Lower lobe of right lung (tissue), 2 donors: ENCODE data around the gene TMC6. TPM values are rescaled to one million over a fixed set of nuclear protein-coding genes. Genes with fewer than 3 reads are reported as not detected.

Experiments
- ATAC-seq, 2 donors: fragments of 200-7000 bp; cut with Tn5 transposase; one replicate each; pipeline ENCODE4 v1.9.1; 2020 to 2022; ENCODE audit warnings: mild to moderate bottlenecking in 2 of 2, moderate library complexity in 2 of 2
- DNase-seq: peaks from one replicate; pipeline ENCODE4 v3.0.0-alpha.2; 2020
- H3K27ac ChIP-seq: fragments of 200-600 bp; one replicate; pipeline ENCODE4 v1.8.0; 2022
- H3K27me3 ChIP-seq: fragments of 200-600 bp; one replicate; pipeline ENCODE4 v1.8.0; 2022; ENCODE audit warnings: low read depth
- H3K36me3 ChIP-seq: fragments of 200-600 bp; one replicate; pipeline ENCODE4 v1.8.0; 2022; ENCODE audit warnings: mild to moderate bottlenecking
- H3K4me1 ChIP-seq: fragments of 200-600 bp; one replicate; pipeline ENCODE4 v1.8.0; 2022
- H3K4me3 ChIP-seq: fragments of 200-600 bp; one replicate; pipeline ENCODE4 v1.8.0; 2022; ENCODE audit warnings: mild to moderate bottlenecking
- H3K9me3 ChIP-seq: fragments of 200-600 bp; one replicate; pipeline ENCODE4 v1.8.0; 2022
- intact Hi-C: fragments of 100-400 bp; cut with DNase I; formaldehyde crosslinking; loops from one replicate; pipeline ENCODE4 v1.11.0; 2022
- total RNA-seq: library from RNA; stranded (reverse); fragmentation: NEBNext Ultra II Directional; extraction: Animal tissue kit (Norgen Biotek cat#: 25700); gene quantifications from one replicate; pipeline ENCODE4 v1.2.1, GENCODE V29; 2021
- TF ChIP-seq, protein P1 (sequence below): fragments of 200-600 bp; IDR thresholded peaks from one replicate; pipeline ENCODE4 v1.8.0; 2022; ENCODE audit warnings: antibody characterized with exemption, mild to moderate bottlenecking
- donor health status: DM: no; HTN: yes; CAD: no; lungs with severe emphysema.

TMC6 gene
- total RNA-seq, 1 donor from 2014 or later, result 173 TPM

DNA sequence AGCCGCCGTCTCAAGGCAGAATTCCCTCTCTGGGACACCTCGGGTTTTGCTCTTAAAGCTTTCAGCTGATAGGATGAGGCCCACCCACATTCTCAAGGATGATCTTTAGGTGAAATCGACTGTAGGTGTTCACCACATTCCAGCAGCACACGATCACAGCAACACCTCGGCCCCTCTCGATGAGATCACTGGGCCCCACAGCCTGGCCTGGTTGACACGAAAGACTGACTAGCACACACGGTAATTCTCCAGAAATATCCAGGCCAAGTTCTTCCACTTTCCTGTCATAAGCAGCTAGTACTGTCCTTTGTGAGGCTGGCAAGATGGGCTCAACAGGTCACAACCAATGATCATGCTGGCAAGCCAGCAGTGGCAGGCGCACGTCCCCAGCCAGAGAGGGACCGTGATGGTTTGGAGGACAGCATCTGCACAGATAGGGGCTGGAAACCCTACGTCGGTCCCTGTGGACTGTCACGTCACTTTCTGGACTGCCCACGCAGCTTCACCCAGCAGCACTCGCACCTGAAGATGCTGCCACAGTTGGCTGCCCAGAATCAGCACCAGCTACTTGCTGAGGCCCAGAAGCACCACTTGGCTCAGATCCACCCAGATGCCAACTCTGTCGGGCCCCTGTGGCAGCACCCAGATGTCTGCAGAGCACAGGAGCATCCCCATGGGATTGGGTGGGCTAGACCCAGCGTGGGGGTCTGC, 17.4 kb downstream of the TMC6 start:
- DNase-seq (no peak), ATAC-seq (no peak)
- intact Hi-C loops, result no loop called here
- H3K27me3 ChIP-seq, result no peaks in the 10 kb centered on the region
- TF ChIP-seq, protein P1, sequence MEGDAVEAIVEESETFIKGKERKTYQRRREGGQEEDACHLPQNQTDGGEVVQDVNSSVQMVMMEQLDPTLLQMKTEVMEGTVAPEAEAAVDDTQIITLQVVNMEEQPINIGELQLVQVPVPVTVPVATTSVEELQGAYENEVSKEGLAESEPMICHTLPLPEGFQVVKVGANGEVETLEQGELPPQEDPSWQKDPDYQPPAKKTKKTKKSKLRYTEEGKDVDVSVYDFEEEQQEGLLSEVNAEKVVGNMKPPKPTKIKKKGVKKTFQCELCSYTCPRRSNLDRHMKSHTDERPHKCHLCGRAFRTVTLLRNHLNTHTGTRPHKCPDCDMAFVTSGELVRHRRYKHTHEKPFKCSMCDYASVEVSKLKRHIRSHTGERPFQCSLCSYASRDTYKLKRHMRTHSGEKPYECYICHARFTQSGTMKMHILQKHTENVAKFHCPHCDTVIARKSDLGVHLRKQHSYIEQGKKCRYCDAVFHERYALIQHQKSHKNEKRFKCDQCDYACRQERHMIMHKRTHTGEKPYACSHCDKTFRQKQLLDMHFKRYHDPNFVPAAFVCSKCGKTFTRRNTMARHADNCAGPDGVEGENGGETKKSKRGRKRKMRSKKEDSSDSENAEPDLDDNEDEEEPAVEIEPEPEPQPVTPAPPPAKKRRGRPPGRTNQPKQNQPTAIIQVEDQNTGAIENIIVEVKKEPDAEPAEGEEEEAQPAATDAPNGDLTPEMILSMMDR, result no peak
- H3K4me1 ChIP-seq, result peaks cover 19% of the 10 kb centered on the region
- peaks cover 64% of the 10 kb centered on the region for H3K36me3 ChIP-seq
- no peaks in the 10 kb centered on the region for H3K9me3 ChIP-seq
- no peak overlapping the region for H3K4me3 ChIP-seq
- no peak overlapping the region for H3K27ac ChIP-seq

DNA sequence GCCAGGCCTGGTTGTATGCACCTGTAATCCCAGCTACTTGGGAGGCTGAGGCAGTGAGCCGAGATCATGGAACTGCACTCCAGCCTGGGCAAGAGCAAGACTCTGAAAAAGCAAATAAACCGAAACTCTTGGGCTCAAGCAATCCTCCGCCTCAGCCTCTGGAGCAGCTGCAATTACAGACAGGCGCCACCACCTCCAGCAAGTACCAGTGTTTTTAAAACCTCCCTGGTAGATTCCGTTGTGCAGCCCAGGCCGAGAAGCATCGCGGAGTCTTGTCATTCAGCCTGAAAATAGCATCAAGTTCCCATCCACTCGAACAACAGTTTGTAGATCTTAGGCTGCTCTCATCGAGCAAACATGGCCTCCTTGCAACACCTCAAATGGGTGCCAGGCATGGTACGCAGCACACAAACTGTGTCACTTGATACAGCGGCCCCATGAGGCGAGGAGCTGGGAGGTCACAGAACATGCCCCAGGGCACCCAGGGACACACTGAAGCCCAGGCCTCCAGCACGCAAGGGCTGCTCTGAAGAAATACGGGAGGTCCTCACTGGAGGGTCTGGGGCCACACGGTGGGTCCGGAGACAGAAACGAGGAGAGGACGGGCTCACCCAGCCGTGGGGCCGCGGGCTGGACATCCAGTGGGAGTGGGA, 18.1 kb downstream of the TMC6 start:
- ATAC-seq (no peak), DNase-seq (no peak)
- H3K9me3 ChIP-seq, result no peaks in the 10 kb centered on the region
- no peak overlapping the region for H3K4me3 ChIP-seq
- no peak overlapping the region for H3K27ac ChIP-seq
- intact Hi-C loops, result no loop called here
- TF ChIP-seq, protein P1, result no peak
- no peaks in the 10 kb centered on the region for H3K27me3 ChIP-seq
- peaks cover 19% of the 10 kb centered on the region for H3K4me1 ChIP-seq
- H3K36me3 ChIP-seq, result peaks cover 71% of the 10 kb centered on the region

DNA sequence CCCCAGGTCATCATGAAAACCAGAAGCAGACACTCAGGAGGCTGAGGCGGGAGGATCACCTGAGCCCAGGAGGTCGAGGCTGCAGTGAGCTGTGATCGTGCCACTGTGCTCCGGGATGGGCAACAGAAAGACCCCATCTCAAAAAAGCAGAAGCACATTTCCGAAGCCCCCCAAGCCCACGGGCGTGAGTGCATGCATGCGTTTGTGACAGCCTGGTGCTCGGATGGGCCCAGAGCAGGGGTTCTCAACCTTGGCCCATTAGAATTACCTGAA, 19.1 kb downstream of the TMC6 start:
- DNase-seq (no peak), ATAC-seq (no peak)
- Histone ChIP-seq H3K27me3 (no peaks in the 10 kb centered on the region), H3K36me3 (peaks cover 77% of the 10 kb centered on the region), H3K27ac (no peak overlapping the region), H3K4me3 (no peak overlapping the region), H3K9me3 (no peaks in the 10 kb centered on the region), H3K4me1 (peaks cover 19% of the 10 kb centered on the region)
- TF ChIP-seq, protein P1, result no peak
- intact Hi-C loops, result no loop called here

DNA sequence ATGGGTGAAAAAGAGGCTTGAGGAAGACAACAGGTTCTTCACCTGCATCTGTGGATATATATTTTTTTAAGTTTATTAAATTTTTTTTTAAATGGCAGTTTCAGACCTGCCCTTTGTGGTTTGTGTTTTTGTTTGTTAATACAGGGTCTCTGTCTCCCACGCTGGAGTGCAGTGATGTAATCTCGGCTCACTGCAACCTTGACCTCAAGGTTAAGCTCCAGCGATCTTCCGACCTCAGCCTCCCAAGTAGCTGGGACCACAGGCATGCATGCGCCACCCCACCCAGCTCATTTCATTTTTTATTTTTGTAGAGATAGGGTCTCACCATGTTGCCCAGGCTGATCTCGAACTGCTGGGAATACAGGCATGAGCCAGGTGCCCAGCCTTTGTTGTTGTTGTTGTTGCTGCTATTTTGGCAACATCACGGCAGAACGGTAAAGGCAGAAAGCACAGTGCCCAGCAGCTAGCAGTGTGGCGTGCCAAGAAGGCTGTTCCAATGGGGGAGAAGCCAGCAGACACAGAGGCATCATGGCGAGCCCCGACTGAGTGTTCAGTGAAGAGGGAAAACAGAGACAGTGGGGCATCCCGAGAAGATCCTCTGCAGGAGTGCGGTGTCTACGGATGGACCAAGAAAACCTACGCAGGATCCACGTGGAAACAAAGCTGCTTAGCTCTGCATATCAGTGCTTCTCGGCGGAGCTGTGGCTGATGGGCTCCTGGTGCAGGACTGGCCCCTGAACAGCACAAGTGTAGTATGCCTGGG, 19.6 kb downstream of the TMC6 start:
- TF ChIP-seq, protein P1, result no peak
- H3K27me3 ChIP-seq, result no peaks in the 10 kb centered on the region
- intact Hi-C loops, result no loop called here
- no peak for ATAC-seq
- H3K4me1 ChIP-seq, result peaks cover 16% of the 10 kb centered on the region
- H3K27ac ChIP-seq, result no peak overlapping the region
- H3K9me3 ChIP-seq, result no peaks in the 10 kb centered on the region
- H3K36me3 ChIP-seq, result peaks cover 82% of the 10 kb centered on the region
- H3K4me3 ChIP-seq, result no peak overlapping the region
- DNase-seq, result no peak

DNA sequence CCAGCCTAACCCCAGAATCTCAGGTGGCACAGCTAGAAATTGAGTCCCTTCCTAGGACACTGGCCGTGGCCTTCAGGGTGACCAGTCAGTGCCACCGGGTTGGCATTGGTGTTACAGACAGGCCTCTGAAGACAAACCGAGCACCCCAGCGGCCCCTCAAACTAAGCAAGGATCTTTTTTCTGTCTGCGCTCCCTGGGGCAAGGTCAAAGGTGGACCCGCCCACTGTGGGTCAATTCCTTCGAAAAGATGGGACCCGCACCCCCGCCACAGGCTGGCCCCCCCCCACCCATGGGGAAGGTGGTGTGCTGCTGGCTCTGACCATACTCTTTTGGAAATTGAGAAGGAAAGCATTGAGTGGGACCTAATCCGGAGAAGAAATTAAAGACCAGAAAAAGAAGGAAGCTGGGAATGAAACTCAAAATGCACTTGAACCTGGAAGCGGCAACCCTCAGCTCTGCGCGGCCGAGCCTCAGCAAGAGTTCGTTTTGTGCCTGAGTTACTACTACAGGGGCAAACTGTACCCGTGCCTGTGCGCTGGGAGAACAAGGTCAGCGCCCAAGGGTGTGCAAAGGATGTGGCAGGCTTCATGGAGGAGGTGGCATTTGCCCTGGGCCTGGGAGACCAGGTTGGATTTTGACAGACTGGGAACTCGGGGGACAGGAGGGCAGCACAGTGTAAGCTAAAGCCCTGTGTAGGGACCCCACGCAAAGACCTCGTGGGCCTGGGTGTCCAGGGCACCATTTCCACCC, 20.4 kb downstream of the TMC6 start:
- no peak for DNase-seq
- peaks cover 82% of the 10 kb centered on the region for H3K36me3 ChIP-seq
- intact Hi-C loops, result no loop called here
- peaks cover 9% of the 10 kb centered on the region for H3K4me1 ChIP-seq
- ATAC-seq, result no peak
- no peak overlapping the region for H3K27ac ChIP-seq
- no peak overlapping the region for H3K4me3 ChIP-seq
- TF ChIP-seq, protein P1, result no peak
- H3K9me3 ChIP-seq, result no peaks in the 10 kb centered on the region
- H3K27me3 ChIP-seq, result no peaks in the 10 kb centered on the region
